ENCODE measurements around the gene PM20D2.

GRCh38 chr6:89154131-89154530 is 8.3 kb downstream of the PM20D2 start:
- TF ChIP-seq POLR2A (IDR thresholded peaks at IDR 0.05; ENCODE audit: low read depth, low read length) = no peak
- no peak for TF ChIP-seq POLR2AphosphoS5 (IDR thresholded peaks at IDR 0.05; ENCODE audit: low read depth, low read length)
- no peak for TF ChIP-seq SPI1 (IDR thresholded peaks at IDR 0.05; ENCODE audit: low read depth, low read length)
- TF ChIP-seq TAF1 (IDR thresholded peaks at IDR 0.05; ENCODE audit: low read depth, low read length) = no peak
- TF ChIP-seq PAX5 (IDR thresholded peaks at IDR 0.05; ENCODE audit: insufficient read depth, low read length, severe bottlenecking) = no peak
- TF ChIP-seq POU2F2 (IDR thresholded peaks at IDR 0.05; ENCODE audit: low read depth, low read length) = no peak

Measured in GM12891 (cell line).